Hepatic stellate cell (primary cell): ENCODE results near the gene GPRC5C.

Experiments used
- DNase-seq: peaks from one replicate; pipeline ENCODE4 v3.0.0; 2011; ENCODE audit warnings: low spot score

The GPRC5C gene

DNA sequence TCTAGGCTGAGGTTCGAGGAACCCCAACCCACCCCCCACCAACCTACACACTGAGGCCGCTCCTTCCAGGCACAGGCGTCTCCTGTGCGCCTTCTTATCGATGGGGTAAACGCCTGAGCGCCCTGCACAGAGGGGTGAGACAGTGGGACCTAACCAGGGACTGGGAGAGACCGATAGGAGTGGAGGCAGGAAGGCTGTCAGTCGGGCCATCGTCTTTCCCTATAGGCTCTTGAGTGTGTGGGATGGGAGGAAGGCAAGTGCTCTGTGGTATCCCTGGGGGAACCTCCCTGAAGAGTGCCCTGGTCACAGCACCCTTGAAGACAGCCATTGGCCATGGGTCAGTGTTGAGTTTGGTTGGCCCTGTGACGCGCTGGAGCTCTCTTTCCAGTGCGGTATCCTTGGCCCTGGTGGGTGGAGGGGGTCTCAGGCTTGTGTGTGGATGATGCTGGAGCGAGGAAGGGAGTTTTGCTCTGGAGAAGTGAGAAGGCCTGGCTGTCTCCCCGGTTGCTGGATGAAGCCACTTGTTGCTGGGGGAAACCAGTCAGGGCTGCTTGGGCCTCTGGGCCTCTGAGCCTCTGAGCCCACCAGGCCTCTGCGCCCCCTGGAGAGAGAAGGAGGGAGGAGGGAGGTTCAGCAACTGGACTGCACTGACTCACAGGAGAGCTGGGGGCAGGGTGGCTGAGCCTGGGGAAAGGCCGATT is 1.7 kb downstream of the GPRC5C start:
- no peak for DNase-seq

DNA sequence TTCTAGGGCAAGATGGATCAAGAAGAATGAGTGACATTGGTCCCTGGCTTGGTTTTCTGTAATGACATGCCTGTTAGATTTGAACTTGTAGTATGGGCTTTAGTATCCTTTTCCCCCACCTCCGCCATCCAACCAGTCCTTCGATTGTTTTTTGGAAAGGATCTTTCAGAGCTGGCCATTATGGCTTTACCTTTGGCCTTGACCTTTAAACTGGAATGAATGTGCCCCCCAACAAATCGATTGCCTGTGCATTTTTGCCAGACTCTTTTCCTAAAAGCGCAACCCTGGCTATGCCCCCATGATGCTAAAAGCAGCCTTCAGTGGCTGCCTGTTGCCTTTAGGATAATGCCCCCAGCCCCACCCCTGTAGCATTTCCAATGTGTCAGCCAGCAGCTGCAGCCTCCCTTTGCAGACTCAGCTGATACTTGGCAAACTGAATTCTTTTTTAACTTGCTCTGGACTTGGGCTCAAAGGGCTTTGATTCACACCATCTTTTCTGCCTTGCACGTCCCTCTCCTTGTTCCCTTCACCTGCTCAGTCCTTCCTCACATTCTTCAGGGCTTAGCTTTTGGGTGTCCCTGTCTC is 4.0 kb downstream of the GPRC5C start:
- DNase-seq, result no peak

DNA sequence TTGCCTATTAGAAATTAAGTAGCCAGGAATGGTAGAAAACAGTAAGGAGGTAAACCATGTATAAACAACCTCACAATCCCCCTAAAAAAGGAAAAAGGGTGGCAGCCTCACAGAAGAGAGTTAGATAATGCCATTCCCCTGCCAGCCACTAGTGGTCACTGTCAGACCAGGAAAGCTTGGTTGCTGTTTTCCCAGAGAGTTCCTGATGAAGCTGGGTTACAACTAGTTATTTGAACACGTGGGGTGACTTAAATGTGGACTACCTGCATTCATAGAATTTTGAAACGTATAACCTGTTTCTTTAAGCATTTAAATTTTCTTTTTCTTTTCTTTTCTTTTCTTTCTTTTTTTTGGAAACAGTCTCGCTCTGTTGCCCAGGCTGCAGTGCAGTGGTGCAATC is 5.8 kb downstream of the GPRC5C start:
- DNase-seq, result no peak

DNA sequence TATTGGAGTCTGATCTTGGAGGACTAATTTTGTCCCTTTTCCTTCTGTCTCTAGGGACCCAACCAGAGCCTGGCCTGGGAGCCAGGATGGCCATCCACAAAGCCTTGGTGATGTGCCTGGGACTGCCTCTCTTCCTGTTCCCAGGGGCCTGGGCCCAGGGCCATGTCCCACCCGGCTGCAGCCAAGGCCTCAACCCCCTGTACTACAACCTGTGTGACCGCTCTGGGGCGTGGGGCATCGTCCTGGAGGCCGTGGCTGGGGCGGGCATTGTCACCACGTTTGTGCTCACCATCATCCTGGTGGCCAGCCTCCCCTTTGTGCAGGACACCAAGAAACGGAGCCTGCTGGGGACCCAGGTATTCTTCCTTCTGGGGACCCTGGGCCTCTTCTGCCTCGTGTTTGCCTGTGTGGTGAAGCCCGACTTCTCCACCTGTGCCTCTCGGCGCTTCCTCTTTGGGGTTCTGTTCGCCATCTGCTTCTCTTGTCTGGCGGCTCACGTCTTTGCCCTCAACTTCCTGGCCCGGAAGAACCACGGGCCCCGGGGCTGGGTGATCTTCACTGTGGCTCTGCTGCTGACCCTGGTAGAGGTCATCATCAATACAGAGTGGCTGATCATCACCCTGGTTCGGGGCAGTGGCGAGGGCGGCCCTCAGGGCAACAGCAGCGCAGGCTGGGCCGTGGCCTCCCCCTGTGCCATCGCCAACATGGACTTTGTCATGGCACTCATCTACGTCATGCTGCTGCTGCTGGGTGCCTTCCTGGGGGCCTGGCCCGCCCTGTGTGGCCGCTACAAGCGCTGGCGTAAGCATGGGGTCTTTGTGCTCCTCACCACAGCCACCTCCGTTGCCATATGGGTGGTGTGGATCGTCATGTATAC is 8.0 kb downstream of the GPRC5C start:
- no peak for DNase-seq

DNA sequence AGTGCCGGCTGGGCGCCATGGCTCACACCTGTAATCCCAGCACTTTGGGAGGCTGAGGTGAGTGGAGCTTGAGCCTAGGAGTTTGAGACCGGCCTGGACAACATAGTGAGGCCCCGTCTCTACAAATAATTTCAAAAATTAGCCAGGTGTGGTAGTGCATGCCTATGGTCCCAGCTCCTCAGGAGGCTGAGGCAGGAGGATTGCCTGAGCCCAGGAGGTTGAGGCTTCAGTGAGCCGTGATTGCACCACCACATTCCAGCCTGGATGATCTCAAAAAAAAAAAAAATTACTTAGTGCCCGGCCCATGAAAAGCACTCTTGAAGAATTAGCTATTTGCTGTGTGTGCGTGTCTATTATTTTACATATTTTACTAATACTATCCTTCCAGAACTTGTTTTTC is 9.6 kb downstream of the GPRC5C start:
- no peak for DNase-seq

DNA sequence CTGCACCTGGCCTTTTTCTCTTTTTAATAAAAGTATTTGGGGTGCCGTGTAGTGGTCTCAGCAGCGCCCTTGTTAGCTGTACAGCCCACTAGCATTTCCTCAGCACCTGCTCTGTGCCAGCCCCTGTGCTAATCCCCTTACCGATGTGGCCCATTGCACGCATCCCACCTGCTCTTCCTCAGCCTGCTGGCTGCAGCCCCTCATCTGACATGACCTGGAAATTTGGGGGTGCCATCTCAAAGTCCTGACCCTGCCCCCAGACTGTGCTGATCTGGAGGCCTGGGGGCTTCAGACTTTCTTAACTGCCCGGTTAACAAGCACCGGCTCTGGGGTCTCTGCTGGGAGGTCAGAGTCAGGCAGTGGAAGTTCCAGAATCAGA is 10.4 kb downstream of the GPRC5C start:
- DNase-seq, result no peak

DNA sequence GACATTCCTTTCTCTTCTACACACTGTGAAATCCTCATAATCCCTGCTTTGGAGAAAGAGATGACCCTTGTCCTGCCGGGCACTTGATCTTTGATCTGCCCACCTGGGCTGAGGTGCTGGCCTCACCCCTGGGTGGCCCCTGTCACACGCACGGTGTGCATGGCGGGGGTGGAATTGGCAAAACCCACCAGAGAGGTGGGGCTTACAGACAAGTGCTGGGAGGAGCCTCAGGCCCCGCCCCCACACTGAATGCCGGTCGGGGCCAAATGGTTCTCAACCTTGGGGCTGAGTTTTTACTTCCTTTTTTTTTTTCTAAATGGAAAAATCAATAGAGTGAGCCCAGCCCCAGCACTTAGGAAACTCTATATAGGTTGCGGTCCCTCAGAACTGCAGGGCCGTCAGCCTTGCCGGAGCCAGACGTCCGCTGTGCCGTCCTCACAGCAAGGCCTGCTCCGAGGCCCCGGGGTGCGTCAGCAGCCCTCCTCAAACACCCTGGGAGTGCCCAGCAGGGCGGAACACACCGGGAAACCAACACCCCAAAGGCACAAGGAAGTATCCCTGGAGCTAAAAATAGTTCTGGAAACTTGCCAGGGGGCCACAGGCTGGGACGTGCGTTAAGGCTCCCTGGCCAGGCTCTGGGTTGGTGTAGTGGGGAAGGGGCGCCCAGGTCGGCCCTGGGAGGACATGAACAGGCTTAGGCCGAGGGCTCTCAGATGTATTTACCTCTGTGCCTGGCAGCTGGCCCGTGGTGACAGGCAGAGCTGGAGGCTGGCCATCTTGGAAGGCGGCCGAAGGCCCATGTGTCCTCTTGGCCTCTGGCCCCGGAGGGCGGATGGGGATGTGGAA is 11.0 kb downstream of the GPRC5C start:
- DNase-seq, result no peak

DNA sequence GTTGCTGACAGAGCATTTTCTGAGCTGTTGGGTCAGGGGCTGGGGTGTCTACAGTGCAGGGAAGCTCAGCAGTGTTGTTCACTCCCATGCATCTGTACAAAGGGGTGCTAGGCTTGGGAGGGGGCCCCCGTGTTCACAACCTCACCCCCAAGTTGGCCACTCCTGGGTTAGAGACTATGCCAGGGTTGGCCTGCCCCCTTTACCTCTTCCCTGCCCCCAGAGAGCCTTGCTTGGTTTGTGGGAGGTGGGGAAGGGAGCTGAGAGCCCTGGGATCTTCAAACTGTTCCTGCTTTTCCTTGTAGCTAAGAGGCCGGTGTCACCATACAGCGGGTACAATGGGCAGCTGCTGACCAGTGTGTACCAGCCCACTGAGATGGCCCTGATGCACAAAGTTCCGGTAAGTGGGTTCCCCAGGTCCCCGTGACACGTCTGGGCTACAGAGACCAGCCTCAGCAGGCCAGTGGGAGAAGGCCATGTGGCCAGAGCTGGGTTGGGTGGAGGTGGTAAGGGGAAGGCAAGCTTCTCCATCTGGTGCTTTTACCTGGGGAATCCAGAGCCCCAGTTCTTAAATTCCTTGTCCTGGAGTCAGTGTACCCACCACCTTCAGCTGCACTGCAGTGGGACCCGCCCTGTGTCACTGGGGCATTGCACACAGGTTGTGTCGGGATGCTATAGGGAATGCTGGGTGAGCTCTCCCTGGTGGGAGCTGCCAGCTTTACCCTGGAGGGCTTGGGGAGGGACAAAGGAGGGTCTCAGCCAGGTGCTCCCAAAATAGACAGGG is 11.8 kb downstream of the GPRC5C start:
- DNase-seq, result no peak

DNA sequence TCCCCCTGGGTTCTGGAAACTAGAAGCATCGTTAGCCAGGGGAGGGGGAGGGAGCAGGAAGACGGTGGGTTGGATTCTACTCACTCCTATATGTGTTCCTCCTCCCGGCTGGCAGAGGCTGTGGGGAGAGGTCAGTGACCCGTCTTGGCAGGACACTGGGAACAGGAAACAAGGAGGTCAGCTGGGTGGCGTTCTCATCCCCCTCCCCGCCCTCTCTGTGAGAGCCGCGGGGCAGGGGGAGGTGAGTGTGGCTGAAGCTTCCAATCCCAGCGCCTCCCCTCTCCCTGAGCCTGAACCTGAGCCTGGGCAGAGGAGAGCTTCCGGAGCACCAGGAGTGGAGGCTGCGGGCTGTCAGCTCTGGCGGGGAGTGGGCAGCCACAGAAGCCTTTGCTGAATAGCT is 12.5 kb downstream of the GPRC5C start:
- DNase-seq, result no peak

DNA sequence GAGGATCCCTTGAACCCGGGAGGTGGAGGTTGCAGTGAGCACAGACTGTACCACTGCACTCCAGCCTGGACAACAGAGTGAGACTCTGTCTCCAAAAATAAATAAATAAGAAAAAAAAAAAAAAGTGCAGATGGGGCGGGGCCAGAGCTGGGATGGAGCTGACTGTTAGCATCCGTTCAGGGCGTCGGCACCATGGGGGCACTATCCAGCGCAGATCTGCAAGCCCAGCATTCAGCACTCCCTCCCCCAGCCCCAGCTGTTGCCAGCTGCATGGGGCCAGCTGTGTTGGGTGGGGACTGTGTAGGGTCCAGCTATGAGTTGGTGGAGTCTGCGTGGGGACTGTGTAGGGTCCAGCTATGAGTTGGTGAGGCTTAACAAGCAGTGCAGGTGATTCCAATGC is 13.3 kb downstream of the GPRC5C start:
- no peak for DNase-seq

DNA sequence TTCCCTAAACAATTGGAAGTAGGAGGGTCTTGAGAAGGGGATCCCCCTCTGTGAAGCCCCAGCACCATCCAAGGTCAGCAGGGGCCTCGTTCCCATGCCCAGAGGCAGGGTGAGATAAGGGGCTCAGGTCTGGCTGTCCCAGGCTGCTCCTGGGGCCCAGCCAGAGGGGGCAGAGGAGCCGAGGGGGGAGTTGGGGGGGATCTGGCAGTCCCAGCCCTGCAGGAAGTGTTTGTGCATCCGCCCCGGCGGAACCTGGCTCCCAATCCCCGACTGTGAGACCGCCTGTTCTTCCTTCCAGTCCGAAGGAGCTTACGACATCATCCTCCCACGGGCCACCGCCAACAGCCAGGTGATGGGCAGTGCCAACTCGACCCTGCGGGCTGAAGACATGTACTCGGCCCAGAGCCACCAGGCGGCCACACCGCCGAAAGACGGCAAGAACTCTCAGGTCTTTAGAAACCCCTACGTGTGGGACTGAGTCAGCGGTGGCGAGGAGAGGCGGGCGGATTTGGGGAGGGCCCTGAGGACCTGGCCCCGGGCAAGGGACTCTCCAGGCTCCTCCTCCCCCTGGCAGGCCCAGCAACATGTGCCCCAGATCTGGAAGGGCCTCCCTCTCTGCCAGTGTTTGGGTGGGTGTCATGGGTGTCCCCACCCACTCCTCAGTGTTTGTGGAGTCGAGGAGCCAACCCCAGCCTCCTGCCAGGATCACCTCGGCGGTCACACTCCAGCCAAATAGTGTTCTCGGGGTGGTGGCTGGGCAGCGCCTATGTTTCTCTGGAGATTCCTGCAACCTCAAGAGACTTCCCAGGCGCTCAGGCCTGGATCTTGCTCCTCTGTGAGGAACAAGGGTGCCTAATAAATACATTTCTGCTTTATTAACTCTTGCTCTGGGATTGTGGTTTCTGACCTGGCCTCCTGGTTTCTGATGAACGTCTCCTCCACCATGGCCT is 14.9 kb downstream of the GPRC5C start:
- DNase-seq, result no peak

DNA sequence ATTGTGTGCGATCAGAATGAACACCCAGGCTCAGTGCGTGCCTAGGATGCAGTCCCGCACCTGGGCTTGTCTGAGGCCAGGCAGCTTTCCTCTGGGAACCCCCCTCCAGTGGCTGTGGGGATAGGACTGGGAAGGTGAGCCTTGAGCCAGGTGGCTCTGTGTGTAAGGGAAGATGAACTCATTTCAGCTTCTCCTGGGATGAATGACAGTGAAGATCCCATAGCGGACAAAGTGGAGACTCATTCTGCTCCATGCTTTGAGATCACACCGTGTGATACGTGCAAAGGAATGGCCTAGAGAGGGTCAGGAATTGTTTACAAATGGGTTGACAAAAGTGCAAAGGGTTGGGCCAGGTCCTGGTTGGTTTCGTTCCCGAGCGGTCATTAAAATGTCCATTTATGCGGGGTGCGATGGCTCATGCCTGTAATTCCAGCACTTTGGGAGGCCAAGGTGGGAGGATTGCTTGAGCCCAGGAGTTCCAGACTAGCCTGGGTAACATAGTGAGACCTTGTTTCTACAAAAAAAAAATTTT is 15.8 kb downstream of the GPRC5C start:
- DNase-seq, result no peak

DNA sequence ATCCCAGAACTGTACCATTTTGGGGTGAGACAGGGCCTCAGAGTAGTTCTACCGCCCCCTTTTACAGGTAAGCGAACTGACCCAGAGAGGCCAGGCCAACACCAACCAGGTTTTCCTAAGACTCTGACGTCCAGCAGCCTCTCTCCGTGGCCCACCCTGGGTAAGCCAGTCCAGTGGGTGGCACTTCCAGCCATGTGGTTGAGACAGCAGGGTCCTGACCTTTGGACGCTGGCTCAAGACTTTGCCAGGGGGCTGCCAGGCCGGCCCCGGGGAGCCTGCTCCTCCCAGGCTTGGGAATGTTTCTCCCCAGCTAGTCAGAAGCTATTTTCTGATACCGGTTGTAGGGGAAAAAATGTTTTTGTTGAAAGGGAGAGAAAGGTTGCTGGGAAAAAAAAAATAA is 16.9 kb downstream of the GPRC5C start:
- no peak for DNase-seq

DNA sequence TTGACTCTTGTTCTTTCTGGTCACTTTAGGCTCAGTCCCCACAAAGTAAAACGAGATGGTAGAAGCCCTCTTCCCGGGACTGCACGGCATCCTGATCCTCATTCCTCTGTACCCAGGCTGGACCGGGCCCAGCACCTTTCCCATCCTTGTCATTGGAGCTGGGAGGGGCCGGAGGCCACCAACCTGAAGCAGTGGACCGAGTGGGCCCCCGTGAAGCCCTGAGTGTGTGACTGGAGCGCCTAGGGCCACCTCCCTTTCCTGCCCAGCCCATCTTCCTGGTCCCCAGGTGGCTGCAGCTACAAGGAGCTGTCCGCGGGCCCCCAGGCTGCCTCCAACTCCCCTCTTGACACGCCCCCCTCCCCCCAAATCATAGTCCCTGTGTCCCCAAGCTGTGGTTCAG is 17.4 kb downstream of the GPRC5C start:
- no peak for DNase-seq

DNA sequence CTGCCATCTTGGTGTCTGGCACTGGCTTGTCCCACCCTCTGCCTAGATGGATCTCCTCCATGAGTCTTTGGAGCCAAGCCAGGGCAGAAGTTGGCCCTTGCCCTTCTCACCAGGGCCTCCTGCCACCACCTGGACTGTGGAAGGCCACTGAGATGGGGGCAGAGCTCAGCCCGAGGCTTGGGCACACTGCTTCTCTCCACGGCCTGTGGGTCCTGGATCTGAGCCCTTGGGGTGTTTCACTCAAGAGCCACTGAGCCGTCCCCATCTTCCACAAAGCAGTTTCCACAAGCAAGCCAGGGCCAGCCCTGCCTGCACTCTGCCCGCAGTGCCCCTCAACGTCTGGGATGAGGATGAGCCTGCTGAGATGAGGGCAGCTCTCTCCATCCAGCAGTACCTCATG is 17.9 kb downstream of the GPRC5C start:
- DNase-seq, result no peak

DNA sequence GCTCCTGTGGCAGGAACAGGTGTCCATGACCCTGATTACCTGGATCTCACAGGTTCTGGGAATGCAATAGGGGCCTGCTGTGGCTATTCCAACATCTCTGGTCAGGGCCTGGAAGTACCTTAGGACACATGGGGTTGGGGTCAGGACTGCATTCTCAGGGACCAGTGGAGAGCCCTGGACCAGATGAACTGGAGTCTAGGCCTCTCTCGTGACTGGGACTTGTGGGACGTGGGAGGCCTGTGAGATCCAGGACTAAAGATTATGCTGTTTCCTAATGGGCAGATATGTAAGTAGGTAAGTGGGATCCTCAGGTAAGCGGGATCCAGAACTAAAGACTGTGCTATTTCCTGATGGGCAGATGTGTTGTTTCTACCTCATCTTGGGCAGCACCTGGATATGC is 18.3 kb downstream of the GPRC5C start:
- no peak for DNase-seq

DNA sequence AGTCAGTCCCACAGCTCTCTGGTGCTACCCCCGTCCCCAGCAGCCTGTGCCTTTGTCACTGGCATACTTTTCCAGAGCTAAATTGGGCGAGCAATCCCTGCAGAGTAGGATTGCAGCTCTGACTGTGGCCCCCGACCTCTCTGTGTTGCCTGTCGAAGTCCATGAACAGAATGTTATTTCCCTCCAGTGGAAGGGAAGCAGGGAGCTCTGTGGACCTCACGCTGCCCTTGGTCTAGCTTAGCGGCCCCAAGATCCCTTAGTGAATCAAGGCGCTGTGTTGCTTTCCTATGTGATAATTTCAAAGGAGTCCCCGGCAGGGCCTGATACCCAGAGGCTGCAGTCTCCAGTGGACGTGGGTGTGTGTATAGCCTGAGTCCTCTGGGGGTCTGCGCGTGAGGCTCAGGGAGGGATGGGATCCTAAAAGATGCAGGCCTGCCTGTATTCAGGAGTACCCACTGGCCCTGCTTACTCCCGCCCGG is 19.1 kb downstream of the GPRC5C start:
- no peak for DNase-seq

DNA sequence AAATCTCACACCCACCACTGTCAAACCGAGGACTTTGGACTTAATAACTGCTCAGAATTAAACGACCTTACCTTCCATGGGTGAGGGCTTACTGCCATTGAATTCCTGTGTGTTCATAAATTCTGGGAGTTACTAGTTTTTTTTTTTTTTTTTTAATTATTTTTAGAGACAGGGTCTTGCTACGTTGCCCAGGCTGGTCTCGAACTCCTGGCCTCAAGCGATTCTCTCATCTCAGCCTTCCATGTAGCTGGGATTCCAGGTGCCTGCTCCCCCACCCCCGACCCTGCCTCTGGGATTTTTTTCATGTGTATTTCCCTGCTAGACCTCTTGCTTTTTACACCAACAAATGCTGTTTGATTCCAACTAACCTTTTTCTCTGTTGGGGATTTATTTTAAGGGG is 19.7 kb downstream of the GPRC5C start:
- no peak for DNase-seq

DNA sequence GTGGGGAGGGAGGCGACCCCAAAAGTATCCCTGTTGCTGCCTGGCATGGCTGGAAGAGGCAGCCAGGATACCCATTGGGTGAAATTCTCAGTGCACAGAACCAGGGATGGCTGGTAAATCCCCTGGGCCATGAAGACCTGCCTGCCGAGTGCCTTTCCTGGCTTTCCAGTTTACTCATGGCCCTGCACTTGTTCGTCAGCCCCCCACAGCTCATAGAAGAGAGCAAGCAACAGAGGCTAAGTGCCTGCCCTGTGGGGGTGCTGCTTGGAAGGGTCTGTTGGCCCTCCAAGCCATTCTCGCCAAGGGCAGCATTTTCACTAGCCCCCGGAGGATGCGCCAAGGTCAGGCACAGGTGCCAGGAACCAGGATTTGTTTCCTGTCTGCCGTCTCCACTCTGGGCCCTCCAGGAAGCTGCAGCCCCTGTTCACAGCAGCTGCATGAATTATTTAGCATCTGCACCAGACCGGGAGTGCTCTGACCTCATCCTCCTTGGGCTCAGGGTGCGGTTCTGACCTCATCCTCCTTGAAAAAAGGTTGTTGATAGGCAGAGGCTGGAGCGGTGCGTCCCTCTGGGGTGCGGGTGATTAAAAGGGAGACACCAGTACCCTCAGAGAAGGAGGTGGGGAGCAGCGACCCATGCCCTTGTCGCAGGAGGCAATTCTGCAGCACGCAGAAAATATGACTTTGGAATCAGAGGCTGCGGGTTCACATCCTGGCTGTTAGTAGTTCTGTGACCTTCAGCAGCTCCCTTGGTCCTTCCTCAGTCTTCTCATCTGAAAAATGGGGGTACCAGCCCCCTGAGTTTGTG is 20.3 kb downstream of the GPRC5C start:
- DNase-seq, result no peak
